HG03460 (cell line): Measurements from ENCODE around the gene XAGE1A.
"Not testable (repeated sequence)": the region's sequence is repeated elsewhere in the genome, so short reads cannot be mapped to it uniquely, and the experiment has no call there.

Experiments used
- ATAC-seq: cut with Tn5 transposase; IDR thresholded peaks from one replicate; pipeline ENCODE4 v1.9.1; 2021; ENCODE audit not compliant: unreplicated experiment

XAGE1A gene, protein sequence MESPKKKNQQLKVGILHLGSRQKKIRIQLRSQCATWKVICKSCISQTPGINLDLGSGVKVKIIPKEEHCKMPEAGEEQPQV

DNA sequence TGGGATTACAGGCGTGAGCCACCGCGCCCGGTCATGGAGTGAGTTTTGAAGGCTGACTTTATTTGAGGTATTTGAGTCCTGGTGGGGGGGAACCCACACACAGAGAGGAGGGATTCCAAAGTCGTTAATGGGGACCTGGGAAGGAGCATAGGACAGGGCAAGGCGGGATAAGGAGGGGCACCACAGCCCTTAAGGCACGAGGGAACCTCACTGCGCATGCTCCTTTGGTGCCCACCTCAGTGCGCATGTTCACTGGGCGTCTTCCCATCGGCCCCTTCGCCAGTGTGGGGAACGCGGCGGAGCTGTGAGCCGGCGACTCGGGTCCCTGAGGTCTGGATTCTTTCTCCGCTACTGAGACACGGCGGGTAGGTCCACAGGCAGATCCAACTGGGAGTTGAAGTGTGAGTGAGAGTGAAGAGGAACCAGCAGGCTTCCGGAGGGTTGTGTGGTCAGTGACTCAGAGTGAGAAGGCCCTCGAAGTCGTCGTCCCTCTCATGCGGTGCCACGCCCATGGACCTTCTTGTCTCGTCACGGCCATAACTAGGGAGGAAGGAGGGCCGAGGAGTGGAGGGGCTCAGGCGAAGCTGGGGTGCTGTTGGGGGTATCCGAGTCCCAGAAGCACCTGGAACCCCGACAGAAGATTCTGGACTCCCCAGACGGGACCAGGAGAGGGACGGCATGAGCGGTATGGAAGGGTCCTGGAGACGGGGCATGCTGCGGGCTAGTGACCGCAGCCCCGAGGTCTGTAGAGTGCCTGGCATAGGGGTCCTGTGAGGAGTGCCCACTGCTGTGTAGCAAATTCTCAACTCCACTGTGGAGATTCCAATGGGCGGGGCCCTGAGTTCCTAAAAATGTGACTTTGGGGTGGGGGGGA is at the start of gene XAGE1A:
XAGE1A (plus strand) TSS at position 264 of the 874 bp plus-strand sequence. CDS start 1,554 bp downstream, outside the sequence.
- ATAC-seq, result not testable (repeated sequence)

DNA sequence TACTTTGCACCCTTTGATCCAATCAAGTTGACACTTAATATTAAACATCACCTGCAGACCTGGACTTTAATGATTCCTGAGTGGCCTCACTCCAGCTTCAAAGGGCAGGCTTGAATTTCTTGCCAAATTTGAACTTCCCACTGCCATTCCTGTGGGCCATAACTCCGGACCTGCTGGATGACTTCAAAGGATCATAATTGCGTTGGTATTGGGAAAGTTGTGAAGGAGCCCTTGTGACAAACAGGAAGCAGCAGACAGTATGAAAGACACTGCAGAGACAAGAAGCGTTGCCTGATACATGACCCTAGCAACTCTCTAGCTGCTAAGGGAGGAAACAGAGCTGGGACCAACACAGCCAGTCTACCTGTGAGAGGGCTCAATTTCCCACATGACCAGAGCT is 43.6 kb upstream of the XAGE1A start:
- ATAC-seq, result not testable (repeated sequence)

DNA sequence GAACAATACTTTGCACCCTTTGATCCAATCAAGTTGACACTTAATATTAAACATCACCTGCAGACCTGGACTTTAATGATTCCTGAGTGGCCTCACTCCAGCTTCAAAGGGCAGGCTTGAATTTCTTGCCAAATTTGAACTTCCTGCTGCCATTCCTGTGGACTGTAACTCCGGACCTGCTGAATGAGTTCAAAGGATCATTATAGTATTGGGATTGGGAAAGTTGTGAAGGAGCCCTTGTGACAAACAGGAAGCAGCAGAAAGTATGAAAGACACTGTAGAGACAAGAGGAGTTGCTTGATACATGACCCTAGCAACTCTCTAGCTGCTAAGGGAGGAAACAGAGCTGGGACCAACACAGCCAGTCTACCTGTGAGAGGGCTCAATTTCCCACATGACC is 24.3 kb upstream of the XAGE1A start:
- not testable (repeated sequence) for ATAC-seq

DNA sequence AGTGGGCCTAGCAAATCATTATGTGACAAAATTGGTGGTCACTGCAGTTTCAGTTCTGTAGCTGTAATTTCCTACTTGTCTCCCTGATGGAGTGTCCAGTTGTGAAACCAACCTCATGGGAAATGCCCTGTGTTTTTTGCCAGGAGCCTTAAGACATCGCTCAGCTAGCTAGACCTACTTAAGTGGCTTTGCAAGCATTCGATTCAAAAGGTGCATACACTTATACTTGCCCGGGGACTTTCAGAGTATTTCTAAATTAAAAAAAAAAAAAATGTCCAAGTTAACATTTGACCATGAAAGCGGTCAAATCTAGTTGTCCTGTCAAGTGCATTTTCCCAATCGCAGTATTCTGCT is 788 bp downstream of the XAGE1A start:
- ATAC-seq, result not testable (repeated sequence)

DNA sequence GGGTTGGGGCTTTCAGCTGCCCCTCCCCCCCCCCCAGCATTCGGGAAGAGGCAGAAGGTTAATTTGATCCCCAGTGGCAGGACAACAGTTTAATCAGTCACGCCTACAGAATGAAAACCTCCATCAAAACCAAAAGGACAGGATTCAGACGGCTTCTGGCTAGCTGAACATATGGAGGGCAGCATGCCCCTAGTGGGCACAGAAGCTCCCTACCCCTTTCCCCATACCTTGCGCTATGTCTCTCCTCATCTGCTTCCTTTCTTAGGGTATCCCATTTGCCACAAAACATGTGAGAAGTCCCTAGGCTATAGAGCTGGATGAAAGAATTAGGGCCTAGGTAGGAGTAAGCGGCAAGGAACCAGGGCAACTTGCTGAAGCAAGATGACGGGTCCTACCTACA is 5.8 kb downstream of the XAGE1A start:
- ATAC-seq, result not testable (repeated sequence)

DNA sequence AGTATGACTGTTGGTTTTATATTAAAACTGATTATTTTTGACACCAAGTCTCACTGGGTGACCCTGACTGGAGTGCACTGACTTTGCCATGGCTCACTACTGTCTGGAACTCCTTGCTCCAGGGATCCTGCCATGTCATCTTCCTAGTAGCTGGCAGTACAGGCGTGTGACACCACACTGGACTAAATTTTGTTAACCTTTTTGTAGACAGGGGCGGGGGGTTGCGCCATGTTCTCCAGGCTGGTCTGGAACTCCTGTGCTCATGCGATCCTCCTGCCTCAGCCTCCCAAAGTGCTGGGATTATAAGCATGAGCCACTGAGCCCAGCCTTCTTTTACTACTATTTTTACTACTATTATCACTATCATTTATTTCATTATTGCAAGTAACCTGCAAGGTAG is 8.9 kb downstream of the XAGE1A start:
- no peak for ATAC-seq

DNA sequence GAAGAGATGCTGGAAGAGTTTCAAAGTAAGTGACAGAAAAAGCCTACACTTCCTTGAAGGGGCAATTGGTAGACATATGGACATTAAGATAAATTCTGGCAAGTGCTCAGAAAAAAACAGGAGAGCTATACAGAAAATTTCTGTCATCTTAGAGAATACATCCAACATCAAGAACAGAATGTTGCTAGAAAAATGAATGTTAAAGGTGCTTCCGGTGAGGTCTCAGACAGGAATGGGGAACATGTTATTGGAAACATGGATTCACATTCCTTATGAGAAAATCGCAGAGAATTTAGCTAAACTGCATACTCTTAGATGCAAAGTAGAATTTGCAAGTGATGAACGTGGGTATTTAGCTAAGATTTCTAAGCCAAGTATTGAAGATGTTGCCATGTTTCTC is 11.7 kb downstream of the XAGE1A start:
- no peak for ATAC-seq

DNA sequence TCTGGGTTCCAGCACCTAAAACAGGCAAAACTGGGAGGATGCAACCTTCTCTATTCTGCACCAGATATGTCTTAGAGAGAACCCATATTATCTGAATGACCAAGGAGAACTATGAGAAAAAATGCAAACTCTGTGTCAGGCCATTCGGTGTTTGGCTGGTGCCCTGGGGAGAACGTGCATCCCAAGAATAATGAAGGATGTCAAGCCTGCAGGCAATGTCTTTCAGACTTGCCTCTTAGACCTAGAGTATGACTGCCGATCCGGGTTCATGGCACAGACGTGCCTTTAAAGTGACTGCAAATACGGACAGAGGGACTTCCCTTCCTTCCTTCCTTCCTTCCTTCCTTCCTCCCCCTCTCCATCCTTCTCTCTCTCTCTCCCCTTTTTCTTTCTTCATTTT is 14.3 kb downstream of the XAGE1A start:
- ATAC-seq, result no peak

DNA sequence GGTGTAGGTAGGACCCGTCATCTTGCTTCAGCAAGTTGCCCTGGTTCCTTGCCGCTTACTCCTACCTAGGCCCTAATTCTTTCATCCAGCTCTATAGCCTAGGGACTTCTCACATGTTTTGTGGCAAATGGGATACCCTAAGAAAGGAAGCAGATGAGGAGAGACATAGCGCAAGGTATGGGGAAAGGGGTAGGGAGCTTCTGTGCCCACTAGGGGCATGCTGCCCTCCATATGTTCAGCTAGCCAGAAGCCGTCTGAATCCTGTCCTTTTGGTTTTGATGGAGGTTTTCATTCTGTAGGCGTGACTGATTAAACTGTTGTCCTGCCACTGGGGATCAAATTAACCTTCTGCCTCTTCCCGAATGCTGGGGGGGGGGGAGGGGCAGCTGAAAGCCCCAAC is 15.5 kb downstream of the XAGE1A start:
- not testable (repeated sequence) for ATAC-seq

DNA sequence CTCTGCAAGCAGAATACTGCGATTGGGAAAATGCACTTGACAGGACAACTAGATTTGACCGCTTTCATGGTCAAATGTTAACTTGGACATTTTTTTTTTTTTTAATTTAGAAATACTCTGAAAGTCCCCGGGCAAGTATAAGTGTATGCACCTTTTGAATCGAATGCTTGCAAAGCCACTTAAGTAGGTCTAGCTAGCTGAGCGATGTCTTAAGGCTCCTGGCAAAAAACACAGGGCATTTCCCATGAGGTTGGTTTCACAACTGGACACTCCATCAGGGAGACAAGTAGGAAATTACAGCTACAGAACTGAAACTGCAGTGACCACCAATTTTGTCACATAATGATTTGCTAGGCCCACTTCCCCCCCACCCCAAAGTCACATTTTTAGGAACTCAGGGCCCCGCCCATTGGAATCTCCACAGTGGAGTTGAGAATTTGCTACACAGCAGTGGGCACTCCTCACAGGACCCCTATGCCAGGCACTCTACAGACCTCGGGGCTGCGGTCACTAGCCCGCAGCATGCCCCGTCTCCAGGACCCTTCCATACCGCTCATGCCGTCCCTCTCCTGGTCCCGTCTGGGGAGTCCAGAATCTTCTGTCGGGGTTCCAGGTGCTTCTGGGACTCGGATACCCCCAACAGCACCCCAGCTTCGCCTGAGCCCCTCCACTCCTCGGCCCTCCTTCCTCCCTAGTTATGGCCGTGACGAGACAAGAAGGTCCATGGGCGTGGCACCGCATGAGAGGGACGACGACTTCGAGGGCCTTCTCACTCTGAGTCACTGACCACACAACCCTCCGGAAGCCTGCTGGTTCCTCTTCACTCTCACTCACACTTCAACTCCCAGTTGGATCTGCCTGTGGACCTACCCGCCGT is 20.7 kb downstream of the XAGE1A start:
- not testable (repeated sequence) for ATAC-seq

DNA sequence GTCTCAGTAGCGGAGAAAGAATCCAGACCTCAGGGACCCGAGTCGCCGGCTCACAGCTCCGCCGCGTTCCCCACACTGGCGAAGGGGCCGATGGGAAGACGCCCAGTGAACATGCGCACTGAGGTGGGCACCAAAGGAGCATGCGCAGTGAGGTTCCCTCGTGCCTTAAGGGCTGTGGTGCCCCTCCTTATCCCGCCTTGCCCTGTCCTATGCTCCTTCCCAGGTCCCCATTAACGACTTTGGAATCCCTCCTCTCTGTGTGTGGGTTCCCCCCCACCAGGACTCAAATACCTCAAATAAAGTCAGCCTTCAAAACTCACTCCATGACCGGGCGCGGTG is 21.3 kb downstream of the XAGE1A start, which contains the start of gene XAGE1B:
XAGE1B (minus strand) TSS at position 77 of the 339 bp plus-strand sequence. CDS start 1,536 bp downstream, outside the sequence.
- not testable (repeated sequence) for ATAC-seq

DNA sequence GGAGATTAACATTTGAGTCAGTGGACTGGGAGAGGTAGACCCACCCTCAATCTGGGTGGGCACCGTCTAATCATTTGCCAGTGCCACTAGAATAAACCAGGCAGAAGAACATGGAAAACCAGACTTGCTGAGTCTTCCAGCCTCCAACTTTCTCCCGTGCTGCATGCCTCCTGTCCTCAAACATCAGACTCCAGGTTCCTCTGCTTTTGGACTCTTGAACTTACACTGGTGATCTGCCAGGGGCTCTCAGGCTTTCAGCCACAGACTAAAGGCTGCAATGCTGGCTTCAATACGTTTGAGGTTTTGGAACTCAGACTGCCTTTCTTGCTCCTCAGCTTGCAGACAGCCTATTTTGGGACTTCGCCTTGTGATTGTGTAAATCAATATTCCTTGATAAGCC is 45.4 kb downstream of the XAGE1A start:
- ATAC-seq, result not testable (repeated sequence)

DNA sequence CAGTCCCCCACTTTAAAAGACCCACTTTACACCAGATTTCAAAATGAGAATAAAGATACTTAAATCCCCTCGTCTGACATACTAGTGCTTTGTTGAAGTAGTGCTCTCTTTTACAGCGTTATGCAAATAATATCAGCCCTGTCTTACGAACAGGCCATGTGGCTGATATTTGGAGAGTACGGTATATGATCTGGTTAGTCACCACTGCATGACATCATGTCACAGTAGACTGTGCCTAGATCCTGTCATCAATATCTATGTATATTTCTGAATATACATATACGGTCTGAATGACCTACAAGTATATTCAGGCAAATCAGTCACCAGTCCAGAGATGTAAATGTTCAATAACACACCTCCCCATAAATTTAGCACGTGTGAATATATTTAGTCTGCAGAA is 46.7 kb downstream of the XAGE1A start:
- ATAC-seq, result no peak

DNA sequence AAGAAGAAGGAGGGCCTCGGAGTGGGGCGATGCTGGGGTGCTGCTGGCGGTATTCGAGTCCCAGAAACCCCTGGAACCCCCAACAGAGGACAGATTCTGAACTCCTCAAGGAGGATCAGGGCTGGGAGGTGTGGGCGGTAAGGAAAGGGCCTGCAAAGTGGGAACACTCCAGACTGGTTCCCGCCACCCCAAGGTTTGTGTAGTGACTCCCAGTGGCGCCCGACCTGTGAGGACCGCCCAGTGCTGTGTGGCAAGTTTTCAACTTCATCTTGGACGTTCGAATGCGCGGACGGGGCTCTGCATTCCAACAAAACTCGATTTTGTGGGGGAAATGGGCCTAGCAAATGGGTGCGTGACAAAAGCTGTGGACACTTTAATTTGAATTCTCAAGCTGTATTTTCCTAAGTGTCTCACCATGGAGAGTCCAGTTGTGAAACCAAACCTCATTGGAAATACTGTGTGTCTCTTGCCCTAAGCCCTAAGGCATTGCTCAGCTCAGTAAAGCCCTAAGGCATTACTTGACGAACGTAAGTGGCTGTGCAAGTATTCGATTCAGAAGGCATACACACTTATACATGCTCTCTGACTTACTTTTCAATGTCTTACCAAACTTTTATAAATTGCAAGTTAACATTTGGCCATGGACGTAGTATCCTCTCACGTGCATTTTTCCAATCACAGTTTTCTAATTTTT is 48.7 kb downstream of the XAGE1A start:
- ATAC-seq, result no peak

DNA sequence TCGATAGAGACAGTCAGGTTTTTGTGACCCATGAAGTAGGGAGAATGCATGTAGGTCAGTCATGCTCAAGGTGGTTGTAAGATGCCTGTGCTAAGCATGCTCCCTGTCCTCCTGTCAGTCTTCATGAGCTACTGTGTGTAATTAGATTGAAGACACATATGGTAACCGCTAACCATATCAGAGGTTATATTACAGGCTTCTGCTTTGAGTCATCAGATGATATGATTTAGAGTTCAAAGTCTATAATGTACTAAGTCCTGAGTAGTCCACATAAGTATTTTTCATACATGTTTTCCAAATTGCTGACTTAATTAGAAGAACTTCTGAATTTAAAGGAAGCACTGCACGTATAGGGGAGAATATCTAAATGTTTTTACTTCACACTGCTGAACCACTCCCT is 53.2 kb downstream of the XAGE1A start:
- ATAC-seq, result not testable (repeated sequence)
